HepG2 (cell line): Measurements from ENCODE around the gene CA9.

ENCODE experiments used
- SMAD1 ChIP-seq: sonication (generic); formaldehyde crosslinking; IDR thresholded peaks from 2 replicates; pipeline ENCODE4 v1.4.0; 2020; ENCODE audit warnings: missing genetic modification reagents, low read depth, mild to moderate bottlenecking, borderline replicate concordance
- SP1 ChIP-seq, 2 experiments: fragments of 450-650 bp in 1 of 2; sonication (generic) in 1 of 2; formaldehyde crosslinking in 1 of 2; IDR thresholded peaks; 2 replicates each; pipeline versions ENCODE4 v1.4.0 to v1.6.1; 2016 to 2020; ENCODE audit warnings: missing genetic modification reagents in 1 of 2
- TCF7L2 ChIP-seq: IDR thresholded peaks from 2 replicates; pipeline ENCODE4 v1.6.1; 2011; ENCODE audit warnings: mild to moderate bottlenecking, low read depth, low read length, moderate library complexity

- TF ChIP-seq SP1 (IDR thresholded peaks at IDR 0.05) (no peak), SP1 (CRISPR knock-in tag; IDR thresholded peaks at IDR 0.05) (no peak), SMAD1 (CRISPR knock-in tag) (no peak), TCF7L2 (no peak)
These were observed 23.2 kb upstream of the CA9 start, which contains the start of gene SIT1 for GRCh38 chr9:35650341-35651158.
